NCI-H510A (cell line): ENCODE measurements around the gene PC.
"Not testable (repeated sequence)": the region's sequence is repeated elsewhere in the genome, so short reads cannot be mapped to it uniquely, and the experiment has no call there.

ENCODE experiments used
- DNase-seq: peaks from one replicate; lab custom pipeline; 2025; lab: John Stamatoyannopoulos, UW

Gene PC

GRCh38 chr11:66978229-66978628, 20.0 kb upstream of the PC start:
- DNase-seq, result no peak

- DNase-seq, result no peak
These were observed 18.7 kb upstream of the PC start for GRCh38 chr11:66976925-66977324.

GRCh38 chr11:66976028-66976467, 17.9 kb upstream of the PC start:
- no peak for DNase-seq

- no peak for DNase-seq
These were observed 17.3 kb upstream of the PC start for GRCh38 chr11:66975405-66976027.

- DNase-seq, result no peak
These were observed 16.7 kb upstream of the PC start, which contains the start of gene C11orf86 for GRCh38 chr11:66974724-66975404. C11orf86 (plus strand) TSS chr11:66975304; CDS start chr11:66975363, 59 bp downstream.

- DNase-seq, result no peak
These were observed 15.9 kb upstream of the PC start for GRCh38 chr11:66973956-66974580.

GRCh38 chr11:66971488-66971887, 13.3 kb upstream of the PC start:
- no peak for DNase-seq

- DNase-seq, result no peak
These were observed 12.7 kb upstream of the PC start for GRCh38 chr11:66970807-66971442.

GRCh38 chr11:66970371-66970806, 12.2 kb upstream of the PC start:
- no peak for DNase-seq

GRCh38 chr11:66969584-66970225, 11.5 kb upstream of the PC start:
- DNase-seq, result no peak

GRCh38 chr11:66967670-66968425, 9.7 kb upstream of the PC start:
- no peak for DNase-seq

GRCh38 chr11:66966351-66966750, 8.2 kb upstream of the PC start:
- DNase-seq, result no peak

GRCh38 chr11:66964495-66964894, 6.3 kb upstream of the PC start:
- DNase-seq, result no peak

GRCh38 chr11:66962801-66963200, 4.6 kb upstream of the PC start:
- DNase-seq, result no peak

GRCh38 chr11:66962247-66962646, 4.1 kb upstream of the PC start:
- no peak for DNase-seq

GRCh38 chr11:66961691-66962213, 3.6 kb upstream of the PC start:
- not testable (repeated sequence) for DNase-seq

- DNase-seq, result no peak
These were observed 732 bp upstream of the PC start for GRCh38 chr11:66958956-66959274.

- peak; percentile 76 for DNase-seq
These were observed 282 bp downstream of the PC start for GRCh38 chr11:66957971-66958231.

- DNase-seq, result no peak
These were observed 1.4 kb downstream of the PC start for GRCh38 chr11:66956689-66957290.

GRCh38 chr11:66953081-66953833, 4.9 kb downstream of the PC start:
- no peak for DNase-seq
